T-cell (primary cell): ENCODE measurements around the gene CDH22. TPM values are rescaled to one million over a fixed set of nuclear protein-coding genes. Genes with fewer than 3 reads are reported as not detected.

Source experiments
- ATAC-seq, 4 experiments: fragments of 200-7000 bp in 3 of 4; fragments of 150-1000 bp in 1 of 4; cut with Tn5 transposase; replicated peaks in 1 of 4; 1 replicate in 3 of 4; 2 replicates in 1 of 4; pipeline ENCODE4 v1.10.0; 2021; ENCODE audit warnings: moderate library complexity in 3 of 4, mild to moderate bottlenecking in 2 of 4, moderate number of reproducible peaks in 1 of 4
- CTCF ChIA-PET, 2 donors: fragments of 300-600 bp; sonication (Branson Sonifier 250); formaldehyde crosslinking; loops; one replicate each; lab custom pipeline; 2022; ENCODE audit warnings: antibody characterized with exemption in 2 of 2; lab: Charles Lee
- POLR2A ChIA-PET, 2 donors: fragments of 300-600 bp; sonication (Branson Sonifier 250); formaldehyde crosslinking; loops; one replicate each; lab custom pipeline; 2022; ENCODE audit warnings: antibody characterized with exemption in 2 of 2; lab: Charles Lee
- DNase-seq, 35 experiments: peaks; one replicate each; pipeline versions ENCODE4 v3.0.0 to v3.0.0-alpha.2; 2013 to 2023
- H3K27ac ChIP-seq: one replicate; pipeline ENCODE4 v1.5.1; 2013; ENCODE audit warnings: low read length
- H3K27me3 ChIP-seq, 2 experiments: replicated peaks in 1 of 2; 1 replicate in 1 of 2; 2 replicates in 1 of 2; pipeline versions ENCODE4 v1.6.1 to v1.7.0; 2013; ENCODE audit warnings: low read length in 1 of 2, mixed read lengths in 1 of 2; ENCODE audit not compliant: control insufficient read depth in 2 of 2, insufficient read depth in 2 of 2; ENCODE audit errors: extremely low read depth in 1 of 2
- H3K36me3 ChIP-seq, 2 donors: 1 replicate in 1 of 2; 2 replicates in 1 of 2; pipeline versions ENCODE4 v1.6.1 to v1.7.0; 2013; ENCODE audit warnings: low read length in 1 of 2; ENCODE audit not compliant: control insufficient read depth in 2 of 2, insufficient read depth in 1 of 2; ENCODE audit errors: extremely low read depth in 1 of 2
- H3K4me1 ChIP-seq, 2 experiments: 1 replicate in 1 of 2; 2 replicates in 1 of 2; pipeline versions ENCODE4 v1.6.1 to v1.7.0; 2013; ENCODE audit warnings: low read length in 2 of 2, mixed read lengths in 1 of 2; ENCODE audit not compliant: insufficient read depth in 2 of 2, control insufficient read depth in 1 of 2; ENCODE audit errors: extremely low read depth in 1 of 2
- H3K4me3 ChIP-seq, 2 donors: 1 replicate in 1 of 2; 2 replicates in 1 of 2; pipeline versions ENCODE4 v1.5.1 to v1.7.0; 2013; ENCODE audit warnings: mild to moderate bottlenecking in 2 of 2, low read length in 1 of 2, moderate library complexity in 1 of 2; ENCODE audit not compliant: control insufficient read depth in 1 of 2; ENCODE audit errors: extremely low read depth in 1 of 2
- H3K9me3 ChIP-seq: 2 replicates; pipeline ENCODE4 v1.7.0; 2013
- H3K27ac Mint-ChIP-seq, 2 donors: one replicate each; pipeline ENCODE4 v1.8.0; 2020 to 2021; ENCODE audit warnings: mild to moderate bottlenecking in 2 of 2, mixed read lengths in 2 of 2
- H3K27me3 Mint-ChIP-seq, 2 donors: one replicate each; pipeline ENCODE4 v1.8.0; 2021 to 2022; ENCODE audit warnings: mixed read lengths in 2 of 2
- H3K36me3 Mint-ChIP-seq: one replicate; pipeline ENCODE4 v1.8.0; 2021; ENCODE audit warnings: mixed read lengths
- H3K4me1 Mint-ChIP-seq, 3 donors: one replicate each; pipeline ENCODE4 v1.8.0; 2020 to 2022; ENCODE audit warnings: mixed read lengths in 3 of 3, mild to moderate bottlenecking in 1 of 3
- H3K4me3 Mint-ChIP-seq, 3 donors: one replicate each; pipeline ENCODE4 v1.8.0; 2020 to 2022; ENCODE audit warnings: mild to moderate bottlenecking in 3 of 3, mixed read lengths in 3 of 3, moderate library complexity in 3 of 3
- H3K9me3 Mint-ChIP-seq, 3 donors: one replicate each; pipeline ENCODE4 v1.8.0; 2020 to 2022; ENCODE audit warnings: mixed read lengths in 3 of 3
- WGBS: methylation state at CpG from one replicate; pipeline ENCODE4 v1.1.5; 2013; ENCODE audit warnings: missing lambda C conversion rate; ENCODE audit not compliant: insufficient coverage; 5-methylcytosine and 5-hydroxymethylcytosine counted together
- total RNA-seq, 35 experiments: library from RNA in 6 of 35; stranded (reverse) in 6 of 35; fragments of 120-200 nt in 1 of 35; gene quantifications; one replicate each; pipeline versions ENCODE4 v1.2.1 to v1.2.4 and lab custom pipeline; 2013 to 2026

Gene CDH22
- total RNA-seq, 5 donors from 2014 or later (not counting 1 experiment from before 2014, with no cell fraction given) = not detected

DNA sequence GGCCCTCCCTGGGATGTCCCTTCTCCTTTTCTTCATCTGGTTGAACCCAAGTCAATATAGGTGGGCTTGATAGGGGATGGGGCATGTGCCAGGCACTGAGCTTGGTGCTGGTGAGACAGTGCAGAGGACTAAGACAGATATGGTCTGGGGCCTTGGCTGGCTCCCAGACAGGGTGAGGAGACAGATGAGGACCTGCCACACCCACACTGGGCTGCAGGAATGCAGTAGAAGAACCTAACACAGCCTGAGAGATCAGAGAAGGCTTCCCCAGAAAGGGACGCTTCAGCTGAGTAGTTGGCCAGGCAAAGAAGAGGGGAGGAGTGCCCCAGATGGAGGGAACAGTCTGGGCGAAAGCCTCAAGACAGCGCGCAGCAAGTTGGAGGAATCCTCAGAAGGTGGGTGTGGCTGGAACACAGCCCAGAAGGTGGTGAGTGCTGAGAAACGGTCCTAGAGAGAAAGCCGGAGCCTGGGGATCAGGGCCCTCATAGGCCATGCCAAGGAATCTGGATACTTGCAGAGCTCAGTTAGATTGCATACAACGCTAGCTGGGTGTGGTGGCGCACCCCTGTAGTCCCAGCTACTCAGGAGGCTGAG, 163.8 kb downstream of the CDH22 start:
- no peaks in the 10 kb centered on the region for H3K9me3 Mint-ChIP-seq
- ATAC-seq (no peak), DNase-seq (no peak)
- no peaks in the 10 kb centered on the region for H3K36me3 Mint-ChIP-seq
- ChIA-PET CTCF (no interaction called here), POLR2A (no interaction called here)
- Histone ChIP-seq H3K9me3 (no peaks in the 10 kb centered on the region), H3K4me3 (no peak overlapping the region), H3K27ac (no peak overlapping the region), H3K27me3 (peaks cover 0 to 27% of the 10 kb centered on the region in 2 experiments), H3K36me3 (no peaks in the 10 kb centered on the region), H3K4me1 (no peaks in the 10 kb centered on the region)
- WGBS = 71% methylated on average over 6 of the region's 8 CpGs
- no peaks in the 10 kb centered on the region for H3K4me1 Mint-ChIP-seq
- no peak overlapping the region for H3K4me3 Mint-ChIP-seq
- H3K27ac Mint-ChIP-seq = no peak overlapping the region
- peaks cover 36 to 37% of the 10 kb centered on the region in 2 donors for H3K27me3 Mint-ChIP-seq

DNA sequence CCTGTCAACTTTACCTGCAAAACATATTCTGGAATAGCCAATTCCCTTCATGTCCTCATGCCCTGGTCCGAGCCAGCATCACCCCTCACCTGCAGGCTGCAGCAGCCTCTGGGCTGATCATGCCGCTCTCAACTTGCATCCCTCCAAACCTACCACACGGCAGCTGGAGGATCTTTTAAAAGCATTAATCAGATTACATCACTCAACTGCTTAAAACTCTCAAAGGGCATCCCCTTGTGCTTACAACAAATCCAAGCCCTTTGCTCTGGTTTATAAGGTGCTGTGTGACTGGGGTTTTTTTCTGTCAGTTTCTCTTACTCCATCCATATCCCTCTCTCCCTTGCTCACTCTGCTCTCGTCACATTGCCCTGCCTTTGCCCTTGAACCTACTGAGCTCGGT, 166.2 kb downstream of the CDH22 start:
- Histone ChIP-seq H3K4me1 (no peaks in the 10 kb centered on the region), H3K9me3 (no peaks in the 10 kb centered on the region), H3K27ac (no peak overlapping the region), H3K27me3 (peaks cover 0 to 42% of the 10 kb centered on the region in 2 experiments), H3K36me3 (no peaks in the 10 kb centered on the region), H3K4me3 (no peak overlapping the region)
- no peak for ATAC-seq
- H3K27ac Mint-ChIP-seq = no peak overlapping the region
- H3K4me3 Mint-ChIP-seq = no peak overlapping the region
- H3K9me3 Mint-ChIP-seq = no peaks in the 10 kb centered on the region
- no peaks in the 10 kb centered on the region for H3K4me1 Mint-ChIP-seq
- no peak for DNase-seq
- POLR2A ChIA-PET = no interaction called here
- peaks cover 40 to 58% of the 10 kb centered on the region in 2 donors for H3K27me3 Mint-ChIP-seq
- CTCF ChIA-PET = interaction anchor here (0.6 kb wide), 2 partner anchors 154 to 514 kb away, joined by 3 read pairs; no protein-coding TSS in a partner anchor
- no peaks in the 10 kb centered on the region for H3K36me3 Mint-ChIP-seq
- 25% methylated on average over 1 of the region's 5 CpGs for WGBS

DNA sequence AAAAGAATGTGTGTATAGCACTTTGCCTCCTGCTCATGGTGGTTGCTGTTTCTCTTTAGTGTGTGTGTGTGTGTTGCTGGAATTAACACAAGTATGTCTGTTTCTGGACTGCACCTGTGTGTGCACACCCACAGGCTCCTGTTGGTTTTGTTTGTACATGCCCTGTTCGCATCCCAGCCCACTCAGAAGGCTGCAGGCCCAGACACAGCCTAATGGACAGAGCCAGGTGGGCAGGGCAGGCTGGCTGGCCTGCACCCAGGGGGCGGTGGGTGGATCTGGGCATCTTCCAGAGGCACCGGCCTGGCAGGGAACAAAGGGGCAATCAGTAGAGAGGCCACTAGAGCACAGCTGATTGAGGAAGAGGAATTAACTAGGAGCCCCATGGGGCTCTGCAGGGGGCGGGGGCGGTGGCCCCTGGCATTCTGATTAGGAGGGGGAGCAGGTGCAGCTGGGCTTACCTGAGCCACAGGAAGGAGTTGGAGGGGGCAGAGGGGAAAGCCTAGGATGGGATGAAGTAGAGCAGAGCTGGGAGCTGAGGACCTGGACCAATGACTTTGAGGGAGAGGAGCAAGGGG, 168.3 kb downstream of the CDH22 start:
- Histone ChIP-seq H3K4me1 (no peaks in the 10 kb centered on the region), H3K4me3 (no peak overlapping the region), H3K36me3 (no peaks in the 10 kb centered on the region), H3K27me3 (peaks cover 0 to 49% of the 10 kb centered on the region in 2 experiments), H3K27ac (no peak overlapping the region), H3K9me3 (no peaks in the 10 kb centered on the region)
- no peak overlapping the region for H3K27ac Mint-ChIP-seq
- POLR2A ChIA-PET = no interaction called here
- no peak for ATAC-seq
- CTCF ChIA-PET = interaction anchor here in 1 of 2 donors (1.2 kb wide), 1 partner anchor 11 kb away, joined by 5 read pairs; no protein-coding TSS in a partner anchor
- H3K36me3 Mint-ChIP-seq = no peaks in the 10 kb centered on the region
- no peak overlapping the region for H3K4me3 Mint-ChIP-seq
- H3K27me3 Mint-ChIP-seq = peaks cover 42 to 76% of the 10 kb centered on the region in 2 donors
- H3K9me3 Mint-ChIP-seq = no peaks in the 10 kb centered on the region
- WGBS = 72% methylated on average over 5 of the region's 5 CpGs
- no peaks in the 10 kb centered on the region for H3K4me1 Mint-ChIP-seq
- no peak for DNase-seq

DNA sequence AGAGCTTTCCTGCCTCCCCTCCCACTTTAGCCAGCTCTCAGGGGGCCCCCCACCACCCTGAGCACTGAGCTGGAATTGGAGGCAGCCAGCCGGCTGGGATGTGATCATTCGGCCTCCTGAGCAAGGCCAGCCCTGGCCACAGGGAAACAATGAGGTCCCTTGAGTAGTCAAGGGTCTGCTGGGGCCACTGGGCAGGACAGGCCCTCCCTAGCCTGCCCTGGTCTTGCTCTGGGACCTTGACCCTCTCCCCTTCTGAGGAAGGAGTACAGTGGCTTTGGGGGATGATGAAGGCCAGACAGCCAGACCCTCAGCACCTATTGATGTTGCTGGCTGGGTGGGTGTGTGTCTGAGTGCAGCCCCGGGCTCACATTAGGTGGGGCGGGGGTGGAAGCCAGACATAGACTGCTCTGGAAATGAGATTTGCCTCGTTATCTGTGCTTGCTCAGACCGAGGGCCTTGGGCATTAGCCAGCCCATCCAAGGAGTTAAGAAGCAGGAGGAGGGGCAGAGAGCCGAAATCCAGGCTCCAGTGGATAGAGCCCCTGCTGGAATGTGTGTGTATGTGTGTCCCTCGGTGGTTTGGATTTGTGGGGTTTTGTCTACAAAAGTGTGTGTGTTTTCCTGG, 168.9 kb downstream of the CDH22 start:
- H3K27me3 Mint-ChIP-seq = peaks cover 46 to 77% of the 10 kb centered on the region in 2 donors
- H3K4me1 Mint-ChIP-seq = no peaks in the 10 kb centered on the region
- Histone ChIP-seq H3K36me3 (no peaks in the 10 kb centered on the region), H3K4me3 (no peak overlapping the region), H3K27me3 (peaks cover 0 to 54% of the 10 kb centered on the region in 2 experiments), H3K27ac (no peak overlapping the region), H3K9me3 (no peaks in the 10 kb centered on the region), H3K4me1 (no peaks in the 10 kb centered on the region)
- POLR2A ChIA-PET = no interaction called here
- CTCF ChIA-PET = no interaction called here
- 54% methylated on average over 6 of the region's 8 CpGs for WGBS
- H3K4me3 Mint-ChIP-seq = no peak overlapping the region
- H3K36me3 Mint-ChIP-seq = no peaks in the 10 kb centered on the region
- no peak overlapping the region for H3K27ac Mint-ChIP-seq
- DNase-seq (no peak), ATAC-seq (no peak)
- no peaks in the 10 kb centered on the region for H3K9me3 Mint-ChIP-seq

DNA sequence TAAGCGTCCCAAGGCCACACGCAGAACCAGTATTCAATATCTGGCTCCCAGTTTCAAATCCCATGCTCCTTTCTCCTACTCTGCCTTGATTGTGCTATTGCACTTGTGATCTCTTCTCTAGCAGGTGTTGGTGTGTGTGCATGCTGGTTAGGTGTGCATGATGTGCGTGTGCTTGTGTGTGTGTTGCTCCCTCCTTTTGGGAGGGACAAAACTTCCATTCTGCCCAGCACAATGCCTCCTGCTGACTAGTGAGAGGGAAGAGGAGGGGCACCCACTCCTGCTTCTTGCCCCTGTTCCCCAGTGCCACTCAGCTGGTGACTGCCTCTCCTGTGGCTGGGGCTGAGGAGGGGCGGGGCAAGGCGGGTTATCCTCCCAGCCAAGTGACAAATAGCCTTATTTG, 170.5 kb downstream of the CDH22 start:
- Mint-ChIP-seq H3K36me3 (no peaks in the 10 kb centered on the region), H3K9me3 (no peaks in the 10 kb centered on the region), H3K27ac (no peak overlapping the region), H3K4me3 (no peak overlapping the region), H3K4me1 (peaks cover 0 to 2% (median 1%) of the 10 kb centered on the region in 3 donors), H3K27me3 (peaks cover 50 to 80% of the 10 kb centered on the region in 2 donors)
- H3K9me3 ChIP-seq = no peaks in the 10 kb centered on the region
- no peak overlapping the region for H3K4me3 ChIP-seq
- WGBS = 60% methylated on average over 1 of the region's 5 CpGs
- ChIA-PET CTCF (no interaction called here), POLR2A (no interaction called here)
- H3K36me3 ChIP-seq = no peaks in the 10 kb centered on the region
- H3K27me3 ChIP-seq = peaks cover 0 to 65% of the 10 kb centered on the region in 2 experiments
- peaks cover 0 to 2% of the 10 kb centered on the region in 2 experiments for H3K4me1 ChIP-seq
- DNase-seq (no peak), ATAC-seq (no peak)
- no peak overlapping the region for H3K27ac ChIP-seq

DNA sequence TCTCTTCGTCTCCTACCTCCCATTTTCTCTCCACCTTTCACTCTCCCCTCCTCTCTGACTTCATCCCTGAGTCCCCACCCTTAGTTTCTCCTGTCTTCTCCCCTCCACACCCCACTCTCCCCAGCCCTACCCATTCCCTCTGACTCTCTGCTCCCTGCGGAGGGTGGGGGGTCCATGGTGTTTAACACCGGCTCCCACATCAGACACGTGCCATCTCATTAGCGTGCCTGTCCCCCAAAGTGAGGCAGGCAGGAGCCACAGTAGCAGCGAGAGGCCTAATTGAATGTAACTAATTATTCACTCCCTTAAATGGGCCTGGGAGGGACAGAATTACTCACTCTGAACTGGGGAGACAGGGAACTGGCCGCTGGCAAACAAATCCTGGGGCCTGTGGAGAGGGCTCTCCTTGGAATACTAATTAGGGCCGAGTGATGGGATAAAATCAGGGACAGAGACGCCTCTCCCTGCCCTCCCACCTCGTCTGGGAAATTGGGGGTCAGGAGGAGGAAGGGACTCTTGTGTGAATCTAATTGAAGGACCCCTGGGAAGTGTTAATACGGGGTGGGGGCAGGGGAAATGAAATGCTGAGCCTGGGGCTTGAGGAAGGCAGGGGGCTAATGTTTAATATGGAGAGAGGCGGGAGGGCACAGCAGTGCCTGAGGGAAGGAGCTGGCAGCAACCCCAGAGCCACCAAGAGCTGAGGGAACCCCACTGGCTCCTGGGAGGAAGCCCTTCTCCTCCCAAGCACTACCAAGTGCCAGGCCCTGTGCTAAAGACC, 172.3 kb downstream of the CDH22 start:
- CTCF ChIA-PET = no interaction called here
- 67% methylated on average over 2 of the region's 12 CpGs for WGBS
- H3K4me3 Mint-ChIP-seq = no peak overlapping the region
- ATAC-seq (no peak), DNase-seq (no peak)
- H3K27me3 Mint-ChIP-seq = peaks cover 50 to 78% of the 10 kb centered on the region in 2 donors
- no peak overlapping the region for H3K27ac ChIP-seq
- H3K9me3 ChIP-seq = no peaks in the 10 kb centered on the region
- no peaks in the 10 kb centered on the region for H3K9me3 Mint-ChIP-seq
- no peak overlapping the region for H3K27ac Mint-ChIP-seq
- no peaks in the 10 kb centered on the region for H3K36me3 Mint-ChIP-seq
- H3K27me3 ChIP-seq = peaks cover 0 to 73% of the 10 kb centered on the region in 2 experiments
- no peaks in the 10 kb centered on the region for H3K36me3 ChIP-seq
- H3K4me1 Mint-ChIP-seq = peaks cover 0 to 3% (median 3%) of the 10 kb centered on the region in 3 donors
- peaks cover 0 to 6% of the 10 kb centered on the region in 2 experiments for H3K4me1 ChIP-seq
- POLR2A ChIA-PET = no interaction called here
- H3K4me3 ChIP-seq = no peak overlapping the region
